ENCODE results near the gene GALNT18.

GALNT18 gene

GRCh38 chr11:11621573-11622339, at the start of gene GALNT18:
Gene GALNT18, minus strand, starts transcription at chr11:11622005.
- DNase-seq, result peak; percentile 29 to 96 (median 83)

- peak in 1 of 56 donors; percentile 10 for DNase-seq
Measured at GRCh38 chr11:11670574-11670973, 48.8 kb upstream of the GALNT18 start.

DNA sequence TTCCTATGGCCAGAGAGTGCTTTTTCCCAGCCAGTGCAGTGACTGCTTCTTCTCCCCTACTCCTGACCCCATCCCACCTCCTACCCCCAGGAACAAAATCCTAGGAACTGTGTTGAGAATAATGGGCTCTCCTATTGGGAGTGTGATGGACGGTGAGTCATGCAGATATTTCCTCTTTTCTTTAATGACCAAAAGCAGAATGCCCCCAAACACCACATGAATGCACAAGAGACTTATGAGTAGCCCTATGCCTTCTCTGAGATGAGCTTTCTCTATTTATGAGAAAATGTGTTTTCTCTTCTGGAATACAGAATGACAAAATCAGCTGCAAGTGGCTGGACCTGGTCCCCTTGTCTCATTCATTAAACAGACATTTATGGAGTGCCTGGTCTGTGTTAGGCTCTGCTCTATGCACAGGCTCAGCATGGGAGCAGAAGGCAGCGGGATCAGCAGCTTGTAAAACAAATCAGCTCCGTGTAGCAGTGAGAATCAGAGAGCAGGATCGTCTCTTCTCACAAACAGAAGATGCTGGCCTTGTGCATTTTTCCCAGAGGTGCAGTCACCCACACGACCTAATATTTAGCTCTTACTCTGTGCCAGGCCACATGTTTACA, 47.5 kb upstream of the GALNT18 start:
- no peak for DNase-seq

GRCh38 chr11:11668781-11669180, 47.0 kb upstream of the GALNT18 start:
- DNase-seq, result no peak

DNA sequence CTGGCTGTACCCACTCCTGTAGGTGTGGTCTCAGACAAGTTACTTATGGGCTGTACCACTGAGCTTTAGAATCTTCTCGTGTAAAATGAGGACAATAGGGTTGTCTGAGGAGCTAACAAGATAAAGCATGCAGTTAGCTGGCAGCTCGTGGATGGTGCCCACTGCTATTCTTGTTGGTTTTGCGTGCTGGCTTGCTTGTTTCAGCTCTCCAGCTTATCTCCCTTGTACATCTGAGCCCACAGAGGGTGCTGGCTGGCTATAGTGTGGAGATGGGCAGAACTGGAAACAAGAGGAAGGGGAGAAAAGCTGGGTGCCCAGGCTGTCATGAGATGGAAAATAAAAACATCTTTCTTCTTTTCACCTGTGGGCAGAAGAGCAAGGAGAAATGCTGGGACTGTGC, 46.5 kb upstream of the GALNT18 start:
- no peak for DNase-seq

DNA sequence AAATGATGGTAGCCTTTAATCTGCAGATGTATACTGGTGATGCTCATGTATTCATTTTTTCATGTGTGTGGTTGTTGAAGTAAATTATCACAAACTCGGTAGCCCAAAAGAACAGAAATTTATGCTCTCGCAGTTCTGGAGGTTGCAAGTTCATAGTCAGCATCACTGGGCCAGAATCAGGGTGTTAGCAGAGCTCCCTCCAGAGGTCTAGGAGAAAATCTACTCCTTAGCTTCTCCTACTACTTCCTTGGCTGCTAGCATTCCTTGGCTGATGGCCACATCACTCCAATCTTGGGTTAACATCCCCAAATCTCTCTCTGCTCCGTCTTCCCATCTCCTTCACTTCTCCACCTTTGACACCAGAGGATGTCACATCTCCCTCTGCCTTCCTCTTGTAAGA, 45.3 kb upstream of the GALNT18 start:
- DNase-seq, result no peak

DNA sequence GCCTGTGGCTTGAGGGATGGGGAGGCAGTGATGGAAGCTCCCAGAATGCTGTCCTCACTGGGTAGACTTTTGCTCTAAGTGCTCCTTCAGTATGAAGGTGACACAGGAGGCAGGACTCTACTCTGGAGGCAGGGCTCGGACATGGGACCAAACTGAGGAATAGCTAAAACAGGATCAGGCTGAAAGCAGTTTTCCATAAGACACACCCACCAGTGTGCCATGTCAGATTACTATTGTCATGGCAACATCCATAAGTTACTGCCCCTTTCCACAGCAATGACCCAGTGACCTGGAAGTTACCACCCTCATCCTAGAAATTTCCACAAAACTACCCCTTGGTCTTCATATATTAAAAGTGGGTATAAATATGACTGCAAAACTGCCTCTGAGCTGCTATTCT, 43.6 kb upstream of the GALNT18 start:
- no peak for DNase-seq

GRCh38 chr11:11663907-11664306, 42.1 kb upstream of the GALNT18 start:
- DNase-seq, result no peak

- DNase-seq, result no peak
Measured at GRCh38 chr11:11662578-11662977, 40.8 kb upstream of the GALNT18 start.

GRCh38 chr11:11661326-11662040, 39.7 kb upstream of the GALNT18 start:
- DNase-seq, result no peak

GRCh38 chr11:11660363-11660740, 38.5 kb upstream of the GALNT18 start:
- peak in 2 of 56 donors; percentile 8 to 15 for DNase-seq

- DNase-seq, result no peak
Measured at GRCh38 chr11:11659567-11660362, 38.0 kb upstream of the GALNT18 start.

DNA sequence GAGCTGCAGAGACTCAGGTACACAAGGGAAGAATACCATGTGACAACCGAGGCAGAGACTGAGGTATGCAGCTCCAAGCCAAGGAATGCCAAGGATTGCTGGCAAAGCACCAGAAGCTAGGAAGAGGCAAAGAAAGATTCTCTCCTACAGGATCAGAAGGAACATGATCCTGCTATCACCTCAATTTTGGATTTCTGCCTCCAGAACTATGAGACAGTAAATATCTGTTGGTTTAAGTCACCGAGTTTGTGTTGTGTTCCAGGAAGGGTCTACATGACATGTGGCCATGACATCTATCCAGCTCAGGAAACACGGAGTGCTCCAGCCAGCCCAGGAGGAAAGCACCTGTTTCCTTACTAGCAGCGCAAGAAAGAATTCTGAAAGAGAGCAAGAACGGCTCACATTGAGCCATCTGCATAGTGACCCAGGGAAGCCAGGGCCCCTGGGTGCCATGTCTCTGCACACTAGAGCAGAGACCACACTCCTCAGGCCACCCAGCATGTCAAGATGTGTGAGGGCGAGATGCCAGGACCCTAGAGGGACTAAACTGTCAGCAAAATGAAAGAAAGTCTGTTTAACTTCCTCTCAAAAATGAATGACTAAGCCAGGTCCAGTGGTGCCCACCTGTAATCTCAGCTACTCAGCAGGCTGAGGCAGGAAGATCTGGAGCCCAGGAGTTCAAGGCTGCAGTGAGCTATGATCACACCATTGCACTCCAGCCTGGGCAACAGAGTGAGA, 35.6 kb upstream of the GALNT18 start:
- DNase-seq, result no peak

- DNase-seq, result peak in 4 of 56 donors; percentile 15 to 46 (median 26)
Measured at GRCh38 chr11:11641581-11641980, 19.8 kb upstream of the GALNT18 start.

GRCh38 chr11:11640996-11641395, 19.2 kb upstream of the GALNT18 start:
- DNase-seq, result peak in 40 of 56 donors; percentile 7 to 86 (median 52)

DNA sequence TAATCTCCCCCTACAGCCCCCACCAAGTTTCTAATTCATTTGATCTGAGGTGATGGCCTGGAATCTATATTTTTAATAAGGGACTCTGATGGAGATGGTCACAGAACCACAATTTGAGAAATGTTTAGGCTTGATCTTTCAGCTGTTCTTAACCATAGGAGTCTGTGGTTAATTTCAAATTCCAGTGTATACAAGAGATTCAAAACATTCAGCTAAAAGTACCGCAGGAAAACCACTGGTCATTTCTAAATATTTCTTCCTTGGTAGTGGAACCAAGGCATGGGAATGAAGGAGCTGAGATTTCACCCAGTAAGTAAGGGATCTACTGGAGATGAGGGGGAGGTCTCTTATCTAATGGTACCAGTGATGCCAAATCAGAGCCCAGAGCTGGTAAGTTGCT, 18.3 kb upstream of the GALNT18 start:
- no peak for DNase-seq

DNA sequence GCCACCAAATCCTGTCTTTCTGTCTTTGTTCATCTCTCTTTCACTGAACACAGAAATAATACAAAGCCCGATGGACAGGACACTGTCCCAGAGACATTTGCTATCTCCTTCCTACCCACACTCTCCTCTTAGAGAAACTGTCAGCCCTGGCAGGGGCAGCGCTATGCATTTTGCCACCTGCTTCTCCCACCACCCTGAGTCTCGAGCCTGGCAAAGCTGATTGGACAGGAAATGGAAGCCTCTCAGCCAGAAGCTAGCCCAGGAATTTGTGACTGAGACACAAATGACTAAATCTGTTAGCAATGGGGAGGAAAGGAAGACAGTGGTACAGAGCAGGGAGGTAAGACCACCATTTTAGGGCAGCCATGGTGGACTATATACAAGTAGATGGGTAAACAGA, 14.9 kb upstream of the GALNT18 start:
- DNase-seq, result no peak

GRCh38 chr11:11635443-11635842, 13.6 kb upstream of the GALNT18 start:
- DNase-seq, result peak in 3 of 56 donors; percentile 9 to 24 (median 21)

DNA sequence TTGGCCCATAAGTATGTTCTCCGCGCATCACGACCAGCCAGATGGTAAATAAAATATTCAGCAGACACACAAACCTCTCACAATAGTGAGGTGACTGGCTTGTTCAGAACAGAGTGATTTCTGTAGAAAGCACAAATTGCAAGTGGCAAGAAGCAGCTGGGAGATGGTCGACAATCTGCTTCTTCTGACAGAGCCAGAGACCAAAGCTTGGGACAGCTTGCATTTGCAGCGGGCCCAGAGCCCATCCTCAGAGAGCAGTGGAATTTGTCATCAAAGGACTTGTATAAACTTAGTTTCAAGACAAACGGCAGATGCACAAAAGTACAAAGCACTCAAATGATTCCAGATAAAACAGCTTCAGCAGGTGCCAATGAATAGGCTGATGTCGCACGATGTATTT, 7.6 kb upstream of the GALNT18 start:
- DNase-seq, result no peak

GRCh38 chr11:11628651-11629050, 6.8 kb upstream of the GALNT18 start:
- no peak for DNase-seq

DNA sequence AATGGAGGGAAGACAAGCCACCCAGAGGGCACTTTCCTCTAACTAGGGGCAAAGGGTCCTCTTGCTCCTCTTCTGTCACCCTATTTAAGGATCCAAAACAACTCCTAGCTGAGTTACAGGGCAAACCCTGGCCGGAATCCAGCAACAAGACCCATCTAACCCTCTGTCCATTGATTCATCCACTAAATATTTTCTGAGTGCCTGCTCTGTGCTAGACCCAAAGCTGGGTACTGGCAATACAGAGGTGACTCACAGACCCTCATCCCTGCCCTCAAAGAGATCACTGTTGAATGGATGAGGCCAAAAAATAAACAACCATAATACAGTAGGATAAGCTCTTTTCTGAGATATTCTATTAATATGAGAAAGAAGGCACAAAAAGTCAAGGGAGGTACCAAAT, 4.3 kb upstream of the GALNT18 start:
- peak in 1 of 56 donors; percentile 30 for DNase-seq

All from nucleus accumbens (tissue), 56 donors.